Choroid plexus epithelial cell (primary cell): ENCODE data around the gene TNRC6C.
"Not testable (repeated sequence)": the region's sequence is repeated elsewhere in the genome, so short reads cannot be mapped to it uniquely, and the experiment has no call there.

Experiments used
- DNase-seq: peaks from one replicate; pipeline ENCODE4 v3.0.0-alpha.2; 2010; ENCODE audit warnings: low read depth
- H3K4me3 ChIP-seq: 2 replicates; pipeline ENCODE4 v1.5.1; 2011; ENCODE audit warnings: low read depth, mild to moderate bottlenecking, control low read depth, low read length, moderate library complexity
- CTCF ChIP-seq: conservative IDR thresholded peaks from 2 replicates; pipeline ENCODE4 v1.5.1; 2011; ENCODE audit warnings: low read depth, mild to moderate bottlenecking, control low read depth, inconsistent platforms, low read length, moderate library complexity

Gene TNRC6C

GRCh38 chr17:78138204-78139060 lies 179.9 kb downstream of the TNRC6C start:
- no peak overlapping the region for H3K4me3 ChIP-seq
- DNase-seq = no peak
- no peak for TF ChIP-seq CTCF

GRCh38 chr17:78139861-78140168 lies 181.3 kb downstream of the TNRC6C start:
- DNase-seq, H3K4me3 ChIP-seq: not testable (repeated sequence)

- no peak for TF ChIP-seq CTCF
- H3K4me3 ChIP-seq = no peak overlapping the region
- DNase-seq = peak; percentile 75
These were observed 181.9 kb downstream of the TNRC6C start for GRCh38 chr17:78140169-78141051.

- no peak overlapping the region for H3K4me3 ChIP-seq
- TF ChIP-seq CTCF = no peak
- DNase-seq = no peak
These were observed 183.1 kb downstream of the TNRC6C start for GRCh38 chr17:78141437-78142118.

GRCh38 chr17:78142119-78142861 lies 183.8 kb downstream of the TNRC6C start:
- DNase-seq = no peak
- no peak for TF ChIP-seq CTCF
- no peak overlapping the region for H3K4me3 ChIP-seq

- H3K4me3 ChIP-seq = no peak overlapping the region
- no peak for DNase-seq
- TF ChIP-seq CTCF = no peak
These were observed 185.0 kb downstream of the TNRC6C start for GRCh38 chr17:78143214-78144146.
